Measurements from ENCODE around the gene ESPN.
"Not testable (repeated sequence)": the region's sequence is repeated elsewhere in the genome, so short reads cannot be mapped to it uniquely, and the experiment has no call there.

Gene ESPN, protein sequence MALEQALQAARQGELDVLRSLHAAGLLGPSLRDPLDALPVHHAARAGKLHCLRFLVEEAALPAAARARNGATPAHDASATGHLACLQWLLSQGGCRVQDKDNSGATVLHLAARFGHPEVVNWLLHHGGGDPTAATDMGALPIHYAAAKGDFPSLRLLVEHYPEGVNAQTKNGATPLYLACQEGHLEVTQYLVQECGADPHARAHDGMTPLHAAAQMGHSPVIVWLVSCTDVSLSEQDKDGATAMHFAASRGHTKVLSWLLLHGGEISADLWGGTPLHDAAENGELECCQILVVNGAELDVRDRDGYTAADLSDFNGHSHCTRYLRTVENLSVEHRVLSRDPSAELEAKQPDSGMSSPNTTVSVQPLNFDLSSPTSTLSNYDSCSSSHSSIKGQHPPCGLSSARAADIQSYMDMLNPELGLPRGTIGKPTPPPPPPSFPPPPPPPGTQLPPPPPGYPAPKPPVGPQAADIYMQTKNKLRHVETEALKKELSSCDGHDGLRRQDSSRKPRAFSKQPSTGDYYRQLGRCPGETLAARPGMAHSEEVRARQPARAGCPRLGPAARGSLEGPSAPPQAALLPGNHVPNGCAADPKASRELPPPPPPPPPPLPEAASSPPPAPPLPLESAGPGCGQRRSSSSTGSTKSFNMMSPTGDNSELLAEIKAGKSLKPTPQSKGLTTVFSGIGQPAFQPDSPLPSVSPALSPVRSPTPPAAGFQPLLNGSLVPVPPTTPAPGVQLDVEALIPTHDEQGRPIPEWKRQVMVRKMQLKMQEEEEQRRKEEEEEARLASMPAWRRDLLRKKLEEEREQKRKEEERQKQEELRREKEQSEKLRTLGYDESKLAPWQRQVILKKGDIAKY

DNA sequence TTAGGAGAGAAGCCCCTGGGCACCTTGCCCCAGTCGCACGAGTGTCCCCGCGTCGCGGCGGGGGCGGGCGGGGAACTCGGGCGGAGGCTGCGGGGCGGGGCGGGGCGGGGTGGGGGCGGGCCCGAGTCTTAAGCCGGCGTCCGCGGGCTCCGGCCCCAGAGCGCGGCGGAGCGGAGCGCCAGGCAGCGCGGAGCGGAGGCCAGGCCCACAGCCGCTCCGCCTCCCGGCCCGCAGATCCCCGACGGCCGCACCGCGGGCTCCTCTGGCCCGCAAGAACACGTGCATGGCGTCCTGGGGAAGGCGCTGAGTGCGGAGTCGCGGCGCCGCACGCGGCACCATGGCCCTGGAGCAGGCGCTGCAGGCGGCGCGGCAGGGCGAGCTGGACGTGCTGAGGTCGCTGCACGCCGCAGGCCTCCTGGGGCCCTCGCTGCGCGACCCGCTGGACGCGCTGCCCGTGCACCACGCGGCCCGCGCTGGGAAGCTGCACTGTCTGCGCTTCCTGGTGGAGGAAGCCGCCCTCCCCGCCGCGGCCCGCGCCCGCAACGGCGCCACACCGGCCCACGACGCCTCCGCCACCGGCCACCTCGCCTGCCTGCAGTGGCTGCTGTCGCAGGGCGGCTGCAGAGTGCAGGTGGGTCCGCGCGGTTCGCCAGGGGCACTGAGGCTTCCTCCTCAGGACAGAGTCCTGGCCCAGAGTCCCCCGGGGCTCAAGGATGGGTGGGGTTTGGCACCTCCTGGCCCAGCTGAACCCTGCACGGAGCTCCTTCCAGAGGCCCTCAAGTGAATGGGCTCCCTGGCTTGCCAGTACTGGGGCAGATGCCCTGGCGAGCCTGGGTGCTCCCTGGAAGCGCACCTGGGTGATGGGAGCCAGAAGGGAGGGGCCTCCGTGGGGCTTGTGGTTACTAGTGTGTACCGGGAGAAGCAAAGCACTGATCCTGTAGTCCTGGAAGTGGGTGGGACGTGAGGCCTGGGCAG, at the start of gene ESPN:
TSS of gene ESPN (plus strand) at position 158 of the 975 bp plus-strand sequence. CDS start at position 338, 180 bp downstream.
- DNase-seq = no peak

DNA sequence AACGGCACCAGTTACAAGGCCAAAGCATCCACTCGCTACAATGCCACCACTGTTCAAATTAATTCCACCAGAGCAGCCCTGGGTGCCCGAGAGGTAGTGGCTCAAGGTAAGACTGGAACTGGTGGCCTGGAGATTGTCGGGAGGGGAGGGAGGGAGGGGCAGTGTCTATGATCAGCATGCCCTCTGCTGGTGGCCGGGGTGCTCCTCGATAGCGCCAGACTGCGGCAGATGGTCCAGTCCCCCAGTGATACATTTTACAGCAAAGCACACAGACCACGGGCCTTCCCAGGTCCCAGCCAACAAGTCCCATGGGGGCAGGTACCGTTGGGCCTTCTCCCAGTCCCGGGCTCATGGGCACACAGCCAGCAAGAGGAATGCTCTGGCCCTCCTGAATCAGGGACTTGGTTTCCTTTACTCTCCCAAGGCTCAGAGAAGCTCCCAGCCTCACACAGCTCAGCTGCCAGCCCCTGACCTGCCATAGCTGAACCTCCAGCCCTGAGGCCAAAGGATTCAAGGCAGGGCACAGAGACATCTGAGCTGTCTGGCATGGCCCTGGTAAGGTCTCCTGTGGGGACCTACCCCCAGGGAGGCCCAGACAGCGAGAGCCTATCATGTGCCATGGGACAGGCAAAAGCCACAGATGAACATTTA, 46.4 kb upstream of the ESPN start:
- no peak for DNase-seq

DNA sequence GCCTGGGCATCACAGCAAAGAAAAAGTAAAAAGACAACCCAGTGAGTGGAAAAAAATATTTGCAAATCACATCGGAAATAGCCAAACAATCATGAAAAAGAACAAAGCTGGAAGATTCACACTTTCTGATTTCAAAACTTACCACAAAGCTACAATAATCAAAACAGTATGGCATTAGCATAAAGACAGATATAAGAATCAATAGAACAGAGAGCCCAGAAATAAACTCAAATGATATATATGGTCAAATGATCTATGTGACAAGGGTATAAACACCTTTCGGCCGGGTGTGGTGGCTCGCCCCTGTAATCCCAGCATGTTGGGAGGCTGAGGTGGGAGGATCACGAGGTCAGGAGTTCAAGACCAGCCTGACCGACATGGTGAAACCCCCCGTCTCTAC, 44.5 kb upstream of the ESPN start:
- no peak for DNase-seq

DNA sequence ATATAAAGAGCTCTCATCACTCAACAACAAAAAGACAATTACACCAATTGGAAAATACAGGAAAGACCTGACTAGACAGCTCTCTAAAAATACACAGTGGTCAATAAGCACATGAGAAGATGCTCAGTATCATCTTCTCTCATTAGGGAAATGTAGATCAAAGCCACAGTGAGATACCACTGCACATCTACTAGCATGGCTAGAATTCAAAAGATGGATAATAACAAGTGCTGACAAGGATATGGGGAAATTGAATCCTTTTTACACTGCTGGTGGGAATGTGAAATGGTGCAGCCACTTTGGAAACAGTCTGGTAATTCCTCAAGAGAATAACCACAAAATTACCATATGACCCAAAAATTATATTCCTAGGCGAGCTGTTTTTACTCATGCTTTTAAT, 40.4 kb upstream of the ESPN start:
- no peak for DNase-seq

DNA sequence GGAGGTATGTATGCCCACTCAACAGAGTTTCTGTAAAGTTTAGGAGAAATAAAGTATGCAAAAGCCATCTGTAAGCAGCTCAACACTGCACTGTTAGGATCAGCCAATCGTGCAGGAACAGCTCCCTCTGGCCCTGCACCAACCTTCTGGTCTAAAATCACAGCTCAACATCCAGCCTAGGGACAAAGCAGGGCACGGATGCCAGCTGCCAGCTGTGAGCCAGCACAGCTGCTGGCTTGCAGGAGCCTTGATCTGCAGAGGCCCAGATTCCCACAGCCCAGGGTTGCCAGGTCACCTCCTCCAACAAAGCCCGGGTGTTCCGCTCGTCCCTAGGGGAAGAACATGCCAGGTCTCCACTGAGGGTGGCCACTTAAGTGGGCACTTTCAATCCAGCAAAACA, 39.6 kb upstream of the ESPN start:
- DNase-seq = no peak

DNA sequence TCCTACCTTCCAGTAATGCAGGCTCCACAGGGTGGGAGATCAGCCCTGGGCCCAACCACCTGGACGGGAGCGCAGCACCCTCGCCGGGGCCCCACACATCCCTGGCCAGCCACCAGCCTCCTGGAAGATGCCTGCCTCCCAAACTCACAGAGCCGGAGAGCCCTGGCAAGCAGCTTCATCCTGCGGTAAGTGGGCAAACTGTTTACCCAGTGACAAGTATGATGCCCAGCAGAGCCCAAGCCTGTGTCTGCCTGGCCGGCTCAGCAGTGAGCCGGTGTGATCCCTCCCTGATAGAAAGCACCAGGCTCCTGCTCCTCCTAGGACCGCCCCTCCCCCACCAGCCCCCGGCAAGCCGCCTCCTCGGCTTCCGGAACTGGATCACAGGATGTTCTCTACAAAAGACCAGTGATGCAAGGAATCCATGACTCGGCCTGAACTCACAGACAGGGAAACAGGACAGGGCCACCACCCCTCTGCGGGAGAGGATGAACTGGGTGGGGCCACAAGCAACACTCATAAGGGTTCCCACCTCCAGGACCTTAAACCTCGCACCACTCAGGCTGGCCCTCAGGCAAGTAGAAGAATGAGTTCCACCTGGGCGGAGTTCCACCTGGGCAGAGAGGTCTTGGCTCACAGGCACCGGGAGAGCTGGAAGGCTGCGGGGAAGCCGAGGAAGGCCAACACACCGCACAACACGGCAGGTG, 38.9 kb upstream of the ESPN start:
- no peak for DNase-seq

DNA sequence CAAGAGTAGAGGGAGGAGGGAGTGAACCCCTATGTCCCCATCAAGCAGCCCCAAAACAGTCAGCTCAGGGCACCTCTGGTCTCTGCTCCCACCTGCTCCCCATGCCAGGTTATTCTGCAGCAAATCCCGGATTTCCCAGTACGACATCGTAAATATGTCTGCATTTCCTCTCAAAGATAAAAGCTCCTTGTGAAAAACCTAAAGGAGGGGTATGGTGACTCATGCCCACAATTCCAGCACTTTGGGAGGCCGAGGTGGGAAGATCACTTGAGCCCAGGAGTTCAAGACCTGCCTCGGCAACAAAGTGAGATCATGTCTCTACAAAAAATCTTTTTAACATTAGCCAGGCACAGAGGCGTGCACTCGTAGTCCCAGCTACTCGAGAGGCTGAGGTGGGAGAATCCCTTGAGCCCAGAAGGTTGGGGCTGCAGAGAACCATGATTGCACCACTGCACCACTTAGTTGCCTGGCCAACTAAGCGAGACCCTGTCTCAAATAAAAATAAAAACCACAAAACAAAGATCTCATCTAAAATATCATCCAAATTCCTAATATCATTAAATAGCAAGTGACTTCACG, 38.1 kb upstream of the ESPN start:
- DNase-seq = no peak

DNA sequence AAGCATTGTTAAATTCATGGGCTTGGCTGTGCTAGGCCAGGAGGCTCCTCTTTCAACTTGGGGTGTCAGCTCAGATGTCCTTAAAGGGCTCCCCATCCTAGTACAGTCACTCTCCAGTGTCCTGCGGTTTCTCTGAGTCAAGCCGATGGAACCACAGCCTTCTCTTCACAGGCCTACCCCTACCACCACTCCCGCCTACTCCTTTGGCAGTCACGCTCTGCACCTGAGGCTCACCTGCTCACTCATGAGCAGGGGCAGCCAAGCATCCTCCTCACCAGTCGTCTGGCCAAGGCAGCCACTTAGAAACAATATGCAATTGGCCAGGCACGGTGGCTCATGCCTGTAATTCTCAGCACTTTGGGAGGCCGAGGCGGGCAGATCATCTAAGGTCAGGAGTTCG, 34.6 kb upstream of the ESPN start:
- no peak for DNase-seq

DNA sequence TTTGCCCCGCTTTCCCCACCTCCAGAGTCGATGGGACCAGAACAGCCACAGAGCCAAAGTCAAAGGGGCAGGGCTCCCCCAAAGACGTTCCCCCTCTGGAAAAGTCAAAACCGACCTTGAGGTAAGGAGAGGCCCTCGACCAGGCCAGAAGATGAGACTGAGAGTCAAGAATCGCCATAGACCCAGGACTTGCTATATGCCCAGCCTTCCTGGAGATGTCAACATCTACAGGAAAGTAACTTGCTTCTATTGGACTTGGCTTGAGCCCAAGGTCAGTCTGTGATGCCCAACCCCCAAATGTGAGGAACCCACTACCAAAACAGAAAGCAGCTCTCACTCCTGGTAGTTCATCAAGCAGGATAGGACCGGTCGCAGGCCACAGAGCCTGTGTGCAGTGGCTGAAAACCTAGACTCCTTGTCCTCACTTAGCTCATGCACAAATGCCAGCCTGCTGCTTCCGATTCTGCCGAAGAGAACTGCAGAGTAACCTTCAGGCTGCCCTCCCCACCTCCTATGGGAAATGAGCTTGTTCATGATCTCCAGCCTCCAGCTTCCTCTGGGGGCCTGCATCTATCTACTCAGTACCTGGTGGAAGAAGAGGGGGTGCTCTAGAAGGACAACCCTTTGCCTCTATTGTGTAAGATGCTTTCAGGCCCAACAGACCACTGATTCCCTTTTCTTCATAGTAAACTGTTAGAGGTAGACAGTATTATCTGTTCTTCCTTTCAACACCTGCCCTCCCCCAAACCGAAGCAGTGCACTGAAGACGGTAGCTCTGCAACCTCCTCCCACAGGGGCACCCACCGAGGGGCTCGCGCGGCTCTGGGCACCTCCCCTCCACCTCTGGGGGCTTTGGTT, 32.4 kb upstream of the ESPN start:
- DNase-seq = no peak

DNA sequence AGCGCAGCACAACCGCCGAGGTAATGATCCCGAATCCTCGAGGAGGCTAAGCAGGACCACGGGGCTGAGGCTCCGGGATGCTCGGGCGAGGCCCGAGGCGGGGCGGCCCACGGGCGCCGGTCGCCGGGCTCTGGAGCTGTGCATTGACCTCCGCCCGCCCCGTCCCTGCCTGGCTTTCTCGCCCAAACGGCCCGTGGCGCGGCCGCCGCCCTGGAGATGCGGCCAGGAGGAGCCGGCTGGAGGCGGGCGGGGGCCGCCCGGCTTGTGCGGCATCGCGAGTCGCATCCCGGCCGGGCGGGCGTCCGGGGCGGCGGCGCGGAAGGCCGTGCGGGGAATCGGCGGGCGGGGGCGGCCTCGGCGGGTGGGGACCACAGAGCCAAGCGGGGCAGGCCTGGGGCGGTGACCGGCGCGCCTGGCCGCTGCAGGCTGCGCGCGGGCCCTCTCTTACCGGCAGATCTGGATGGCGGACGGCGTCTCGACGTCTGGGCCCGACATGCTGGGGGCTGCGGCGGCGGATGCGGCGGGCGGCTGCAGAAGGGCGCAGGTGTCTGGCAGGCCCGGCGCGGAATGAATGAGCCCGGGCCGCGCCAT, 31.7 kb upstream of the ESPN start:
- DNase-seq = no peak

DNA sequence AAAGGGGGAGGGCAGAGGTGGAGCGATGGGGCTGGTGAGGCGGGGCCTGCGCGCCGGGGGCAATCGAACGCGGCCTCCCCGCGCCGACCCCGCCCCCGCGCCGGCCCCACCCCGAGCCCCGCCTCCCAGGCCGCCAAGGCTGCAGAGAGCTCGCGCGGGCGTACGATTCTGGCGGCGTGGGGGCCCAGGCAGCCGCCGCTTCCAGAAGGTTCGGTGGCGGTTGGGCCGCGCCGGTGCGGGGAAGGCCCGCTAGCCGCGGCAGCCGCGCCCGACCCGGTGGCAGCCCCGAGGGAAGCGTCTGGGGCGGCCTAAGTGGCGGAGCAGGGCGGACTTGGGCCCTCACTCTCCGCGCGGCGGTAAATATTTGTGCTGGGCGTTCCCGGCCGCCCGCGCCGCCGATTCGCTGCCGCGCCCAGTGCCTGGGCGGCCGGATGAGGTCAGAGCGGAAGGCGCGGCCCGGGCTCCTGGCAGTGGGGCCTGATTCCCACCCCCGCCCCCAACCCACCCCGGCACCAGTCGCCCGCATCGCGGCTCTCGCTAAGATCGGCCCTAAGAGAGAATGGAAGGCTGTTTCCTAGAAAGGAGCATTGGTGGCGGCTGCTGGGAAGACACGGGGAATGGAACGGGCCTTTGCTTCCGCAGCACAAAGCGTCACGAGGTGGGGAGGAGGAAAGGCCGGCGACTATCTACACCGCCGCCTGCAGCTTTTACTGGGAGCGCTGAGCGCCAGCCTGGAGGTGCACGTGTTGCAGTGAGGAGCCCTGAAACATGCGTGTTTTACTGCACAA, 31.0 kb upstream of the ESPN start, which contains the start of gene ACOT7:
TSS of gene ACOT7 (minus strand) at position 368 of the 788 bp plus-strand sequence. CDS start 368 bp downstream, outside the sequence.
- peak; percentile 88 for DNase-seq

DNA sequence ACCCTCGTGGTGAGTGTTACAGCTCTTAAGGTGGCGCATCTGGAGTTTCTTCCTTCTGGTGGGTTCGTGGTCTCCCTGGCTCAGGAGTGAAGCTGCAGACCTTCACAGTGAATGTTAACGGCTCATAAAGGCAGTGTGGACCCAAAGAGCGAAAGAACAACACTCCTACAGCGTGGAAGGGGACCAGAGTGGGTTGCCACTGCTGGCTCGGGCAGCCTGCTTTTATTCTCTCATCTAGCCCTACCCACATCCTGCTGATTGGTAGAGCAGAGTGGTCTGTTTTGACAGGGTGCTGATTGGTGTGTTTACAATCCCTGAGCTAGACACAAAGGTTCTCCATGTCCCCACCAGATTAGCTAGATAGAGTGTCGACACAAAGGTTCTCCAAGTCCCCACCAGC, 29.4 kb upstream of the ESPN start:
- DNase-seq = not testable (repeated sequence)

DNA sequence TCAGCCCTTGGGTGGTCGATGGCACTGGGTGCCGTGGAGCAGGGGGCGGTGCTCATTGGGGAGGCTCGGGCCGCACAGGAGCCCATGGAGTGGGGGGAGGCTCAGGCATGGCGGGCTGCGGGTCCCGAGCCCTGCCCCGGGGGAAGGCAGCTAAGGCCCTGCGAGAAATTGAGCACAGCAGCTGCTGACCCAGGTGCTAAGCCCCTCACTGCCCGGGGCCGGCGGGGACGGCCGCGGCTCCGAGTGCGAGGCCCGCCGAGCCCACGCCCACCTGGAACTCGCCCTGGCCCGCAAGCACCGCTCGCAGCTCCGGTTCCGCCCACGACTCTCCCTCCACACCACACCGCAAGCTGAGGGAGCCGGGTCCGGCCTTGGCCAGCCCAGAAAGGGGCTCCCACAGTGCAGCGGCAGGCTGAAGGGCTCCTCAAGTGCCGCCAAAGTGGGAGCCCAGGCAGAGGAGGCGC, 28.8 kb upstream of the ESPN start:
- DNase-seq = not testable (repeated sequence)

DNA sequence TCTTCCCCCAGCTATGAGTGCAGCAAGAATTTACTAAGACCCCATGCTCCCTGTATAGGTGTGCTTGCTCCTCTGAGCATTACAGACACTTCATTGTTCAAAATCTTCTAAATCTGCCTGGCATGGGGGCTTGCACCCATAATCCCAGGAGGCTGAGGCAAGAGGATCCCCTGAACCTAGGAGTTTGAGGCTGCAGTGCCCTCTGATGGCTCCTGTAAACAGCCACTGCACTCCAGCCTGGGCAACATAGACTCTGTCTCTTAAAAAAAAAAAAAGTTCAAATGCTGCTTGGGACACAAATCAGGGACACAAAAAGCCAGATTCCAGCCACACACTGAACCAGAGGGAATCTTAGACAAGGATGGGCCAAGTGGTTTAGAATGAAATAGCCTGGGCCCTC, 27.6 kb upstream of the ESPN start:
- no peak for DNase-seq

DNA sequence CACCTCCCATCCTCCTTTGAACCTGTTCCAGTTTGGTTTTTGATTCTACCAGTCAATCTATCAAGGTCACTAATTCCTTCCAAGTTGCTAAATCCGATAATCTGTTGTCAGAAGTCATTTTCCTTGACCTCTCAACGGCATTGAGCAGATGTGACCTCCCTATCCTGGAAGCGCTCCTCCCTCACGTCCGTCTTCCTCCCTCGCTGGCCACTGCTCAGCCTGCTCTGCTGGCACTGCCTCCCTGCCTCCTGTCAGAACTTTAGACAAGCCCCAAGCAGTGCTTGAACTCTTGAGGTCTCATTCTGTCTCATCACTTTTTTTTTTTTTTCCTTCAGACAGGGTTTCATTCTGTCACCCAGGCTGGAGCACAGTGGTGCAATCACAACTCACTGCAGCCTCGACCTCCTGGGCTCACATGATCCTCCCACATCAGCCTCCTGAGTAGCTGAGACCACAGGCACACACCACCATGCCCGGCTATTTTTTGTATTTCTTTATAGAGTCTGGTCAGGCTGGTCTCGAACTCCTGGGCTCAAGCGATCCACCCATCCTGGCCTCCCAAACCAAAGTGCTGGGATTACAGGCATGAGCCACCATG, 26.6 kb upstream of the ESPN start:
- DNase-seq = no peak

DNA sequence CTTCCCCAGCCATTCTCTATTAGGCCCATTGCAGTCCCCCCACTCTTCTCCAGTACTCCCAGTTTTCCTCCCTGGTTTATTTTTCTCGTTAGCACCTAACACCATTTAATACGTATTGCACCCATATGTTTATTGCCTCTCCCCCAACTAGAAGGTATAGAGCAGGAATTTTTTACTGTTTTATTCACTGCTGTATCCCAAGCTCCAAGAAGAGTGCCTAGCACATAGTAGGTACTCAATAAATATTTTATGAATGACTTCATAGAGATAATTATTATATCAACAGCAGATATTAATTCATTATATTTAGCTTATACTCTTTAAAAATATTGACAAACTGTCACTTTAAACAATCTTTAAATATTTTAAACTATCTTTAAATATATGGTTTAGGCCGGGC, 25.3 kb upstream of the ESPN start:
- DNase-seq = no peak

DNA sequence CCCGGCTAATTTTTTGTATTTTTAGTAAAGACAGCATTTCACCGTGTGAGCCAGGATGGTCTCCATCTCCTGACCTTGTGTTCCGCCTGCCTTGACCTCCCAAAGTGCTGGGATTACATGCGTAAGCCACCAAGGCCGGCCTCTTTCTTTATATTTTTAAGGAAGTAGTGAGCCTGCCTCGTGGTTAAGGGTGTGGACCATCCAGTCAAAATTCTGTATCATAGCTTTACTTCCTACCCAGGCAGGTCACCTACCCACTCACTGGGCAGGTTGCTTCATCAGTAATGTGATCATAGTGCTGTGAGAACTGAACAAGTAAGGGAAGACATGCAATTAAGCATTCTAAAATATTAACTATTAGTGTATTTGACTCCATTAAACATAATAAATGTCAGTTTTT, 22.9 kb upstream of the ESPN start:
- DNase-seq = no peak

DNA sequence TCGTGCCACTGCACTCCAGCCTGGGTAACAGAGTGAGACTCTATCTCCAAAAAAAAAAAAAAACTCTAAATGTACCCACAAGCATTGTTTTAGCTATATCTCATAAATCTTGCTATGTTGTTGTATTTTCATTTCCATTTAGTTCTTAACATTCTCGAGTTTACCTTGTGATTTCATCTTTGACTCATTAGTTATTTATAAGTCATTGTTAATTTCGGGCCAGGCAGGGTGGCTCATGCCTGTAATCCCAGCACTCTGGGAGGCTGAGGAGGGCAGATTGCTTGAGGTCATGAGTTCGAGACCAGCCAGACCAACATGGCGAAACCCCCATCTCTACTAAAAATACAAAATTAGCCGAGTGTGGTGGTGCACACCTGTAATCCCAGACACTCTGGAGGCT, 16.6 kb upstream of the ESPN start:
- no peak for DNase-seq
